ENCODE measurements around the gene CSTB.

The CSTB gene

DNA sequence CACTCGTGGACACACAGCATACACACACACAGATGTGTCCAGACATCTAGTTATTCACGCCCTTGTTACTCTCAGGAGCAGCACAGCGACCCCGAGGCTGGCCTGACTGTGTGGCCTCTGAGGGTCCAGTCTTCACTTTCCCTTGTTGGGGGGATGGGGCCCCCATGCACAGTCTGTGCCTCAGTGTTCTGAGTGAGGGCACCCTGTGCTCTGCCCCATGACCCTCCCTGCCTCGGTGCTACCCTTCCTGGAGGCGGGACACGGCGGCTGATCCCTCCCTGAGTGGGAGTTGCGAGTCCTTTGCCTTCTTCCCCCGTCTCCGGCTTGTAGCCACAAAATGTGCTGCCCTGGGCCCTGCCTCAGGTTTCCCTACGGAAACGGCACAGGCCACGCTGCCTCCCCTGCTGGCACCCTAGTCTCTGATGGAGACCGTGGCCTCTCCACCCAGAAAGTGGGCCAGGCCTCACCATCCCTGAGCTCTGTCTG is 8.6 kb downstream of the CSTB start:
- no peak for DNase-seq
- peaks cover 11 to 14% of the 10 kb centered on the region in 2 experiments for H3K4me1 ChIP-seq (ENCODE audit: control insufficient read depth in 1 of 2, insufficient read depth in 2 of 2, low read length in 2 of 2)
- H3K14ac ChIP-seq (ENCODE audit: low read length): peak overlapping the region; percentile 95
- peak overlapping the region; percentile 93 for H2AK5ac ChIP-seq (ENCODE audit: low read length)
- H3K4me2 ChIP-seq (ENCODE audit: low read length): no peak overlapping the region
- H3K79me2 ChIP-seq (ENCODE audit: control insufficient read depth, insufficient read depth, low read length, poor library complexity): peaks cover 5% of the 10 kb centered on the region
- H4K8ac ChIP-seq (ENCODE audit: low read depth, low read length): peak overlapping the region; percentile 93
- H3K18ac ChIP-seq (ENCODE audit: low read length): peak overlapping the region; percentile 89
- H2BK120ac ChIP-seq (ENCODE audit: insufficient read depth, low read length, poor library complexity): peak overlapping the region; percentile 92
- no peak overlapping the region for H3K23ac ChIP-seq (ENCODE audit: low read length)
- H4K12ac ChIP-seq (ENCODE audit: low read depth, low read length): peak overlapping the region; percentile 84
- no peaks in the 10 kb centered on the region for H3K27me3 ChIP-seq (ENCODE audit: insufficient read depth, low read length)
- WGBS (ENCODE audit: extremely low coverage, insufficient coverage, insufficient read length): no CpG with 5 or more reads among the region's 15 CpGs
- H3K4ac ChIP-seq (ENCODE audit: low read depth, low read length): peak overlapping the region; percentile 84
- H3K9me3 ChIP-seq (ENCODE audit: insufficient read depth, low read depth, low read length): peaks cover 2% of the 10 kb centered on the region
- peak overlapping the region; percentile 62 for H2BK12ac ChIP-seq (ENCODE audit: low read length)
- H2AFZ ChIP-seq (ENCODE audit: insufficient read depth, low read length, poor library complexity): peak overlapping the region; percentile 74
- no peak overlapping the region for H3K9ac ChIP-seq (ENCODE audit: low read length)
- H3K79me1 ChIP-seq (ENCODE audit: low read length): peaks cover 13% of the 10 kb centered on the region
- peak overlapping the region; percentile 2 for H3K4me3 ChIP-seq (ENCODE audit: low read depth, low read length)
- H4K91ac ChIP-seq (ENCODE audit: low read depth, low read length): peak overlapping the region; percentile 98
- H3K27ac ChIP-seq (ENCODE audit: low read depth, low read length): peak overlapping the region; percentile 57
- peak overlapping the region; percentile 85 for H2BK5ac ChIP-seq (ENCODE audit: low read depth, low read length, poor library complexity)
- peaks cover 2 to 6% of the 10 kb centered on the region in 2 experiments for H3K36me3 ChIP-seq (ENCODE audit: control insufficient read depth in 1 of 2, insufficient read depth in 2 of 2, low read length in 2 of 2)

DNA sequence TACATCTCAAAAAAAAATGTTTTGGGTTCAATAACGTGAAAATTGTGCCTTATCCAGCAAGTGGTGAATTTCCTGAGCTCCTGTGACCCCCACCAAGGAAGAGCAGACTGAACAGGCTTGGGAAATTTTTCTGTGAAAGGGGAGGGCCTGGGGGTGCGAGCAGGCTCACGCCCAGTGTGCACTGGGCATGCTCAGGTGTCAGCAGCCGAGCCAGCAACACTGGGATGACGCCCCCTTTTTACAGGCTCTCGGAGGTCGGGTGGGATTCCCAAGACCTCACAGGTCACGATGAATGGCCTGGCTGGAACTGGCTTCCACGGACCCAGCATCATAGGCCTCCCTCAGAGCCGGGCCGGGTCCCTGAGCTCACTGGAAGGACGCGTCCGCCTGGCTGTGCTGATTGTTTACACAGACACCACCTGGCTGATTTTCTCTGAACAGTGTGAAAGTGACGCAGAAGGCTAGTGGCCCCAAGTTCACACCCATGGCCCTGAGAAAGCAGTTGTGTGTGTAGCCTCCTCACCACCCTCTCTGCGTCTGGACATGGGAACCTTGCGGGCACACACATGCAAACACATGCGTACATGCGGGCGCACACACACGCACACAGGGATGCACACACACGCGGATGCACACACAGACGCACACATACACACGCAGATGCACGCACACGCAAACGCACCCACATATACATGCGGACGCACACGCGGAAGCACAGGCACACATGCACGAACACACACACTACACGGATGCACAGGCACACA is 9.2 kb downstream of the CSTB start:
- no peak overlapping the region for H2AFZ ChIP-seq (ENCODE audit: insufficient read depth, low read length, poor library complexity)
- H3K9ac ChIP-seq (ENCODE audit: low read length): no peak overlapping the region
- H2BK5ac ChIP-seq (ENCODE audit: low read depth, low read length, poor library complexity): no peak overlapping the region
- H4K12ac ChIP-seq (ENCODE audit: low read depth, low read length): no peak overlapping the region
- H3K4me2 ChIP-seq (ENCODE audit: low read length): no peak overlapping the region
- H3K4me3 ChIP-seq (ENCODE audit: low read depth, low read length): peak overlapping the region; percentile 2
- peak in 1 of 2 donors; percentile 29 for DNase-seq
- peak overlapping the region; percentile 93 for H2AK5ac ChIP-seq (ENCODE audit: low read length)
- no peak overlapping the region for H3K23ac ChIP-seq (ENCODE audit: low read length)
- peaks cover 11 to 14% of the 10 kb centered on the region in 2 experiments for H3K4me1 ChIP-seq (ENCODE audit: control insufficient read depth in 1 of 2, insufficient read depth in 2 of 2, low read length in 2 of 2)
- H3K27me3 ChIP-seq (ENCODE audit: insufficient read depth, low read length): no peaks in the 10 kb centered on the region
- peak overlapping the region; percentile 8 for H3K14ac ChIP-seq (ENCODE audit: low read length)
- peaks cover 13% of the 10 kb centered on the region for H3K79me1 ChIP-seq (ENCODE audit: low read length)
- peaks cover 2% of the 10 kb centered on the region for H3K9me3 ChIP-seq (ENCODE audit: insufficient read depth, low read depth, low read length)
- no peak overlapping the region for H3K27ac ChIP-seq (ENCODE audit: low read depth, low read length)
- H3K79me2 ChIP-seq (ENCODE audit: control insufficient read depth, insufficient read depth, low read length, poor library complexity): peaks cover 5% of the 10 kb centered on the region
- H3K18ac ChIP-seq (ENCODE audit: low read length): no peak overlapping the region
- no CpG with 5 or more reads among the region's 34 CpGs for WGBS (ENCODE audit: extremely low coverage, insufficient coverage, insufficient read length)
- H4K91ac ChIP-seq (ENCODE audit: low read depth, low read length): peak overlapping the region; percentile 98
- peak overlapping the region; percentile 93 for H4K8ac ChIP-seq (ENCODE audit: low read depth, low read length)
- H2BK120ac ChIP-seq (ENCODE audit: insufficient read depth, low read length, poor library complexity): no peak overlapping the region
- peaks cover 3 to 12% of the 10 kb centered on the region in 2 experiments for H3K36me3 ChIP-seq (ENCODE audit: control insufficient read depth in 1 of 2, insufficient read depth in 2 of 2, low read length in 2 of 2)
- no peak overlapping the region for H2BK12ac ChIP-seq (ENCODE audit: low read length)
- H3K4ac ChIP-seq (ENCODE audit: low read depth, low read length): no peak overlapping the region

DNA sequence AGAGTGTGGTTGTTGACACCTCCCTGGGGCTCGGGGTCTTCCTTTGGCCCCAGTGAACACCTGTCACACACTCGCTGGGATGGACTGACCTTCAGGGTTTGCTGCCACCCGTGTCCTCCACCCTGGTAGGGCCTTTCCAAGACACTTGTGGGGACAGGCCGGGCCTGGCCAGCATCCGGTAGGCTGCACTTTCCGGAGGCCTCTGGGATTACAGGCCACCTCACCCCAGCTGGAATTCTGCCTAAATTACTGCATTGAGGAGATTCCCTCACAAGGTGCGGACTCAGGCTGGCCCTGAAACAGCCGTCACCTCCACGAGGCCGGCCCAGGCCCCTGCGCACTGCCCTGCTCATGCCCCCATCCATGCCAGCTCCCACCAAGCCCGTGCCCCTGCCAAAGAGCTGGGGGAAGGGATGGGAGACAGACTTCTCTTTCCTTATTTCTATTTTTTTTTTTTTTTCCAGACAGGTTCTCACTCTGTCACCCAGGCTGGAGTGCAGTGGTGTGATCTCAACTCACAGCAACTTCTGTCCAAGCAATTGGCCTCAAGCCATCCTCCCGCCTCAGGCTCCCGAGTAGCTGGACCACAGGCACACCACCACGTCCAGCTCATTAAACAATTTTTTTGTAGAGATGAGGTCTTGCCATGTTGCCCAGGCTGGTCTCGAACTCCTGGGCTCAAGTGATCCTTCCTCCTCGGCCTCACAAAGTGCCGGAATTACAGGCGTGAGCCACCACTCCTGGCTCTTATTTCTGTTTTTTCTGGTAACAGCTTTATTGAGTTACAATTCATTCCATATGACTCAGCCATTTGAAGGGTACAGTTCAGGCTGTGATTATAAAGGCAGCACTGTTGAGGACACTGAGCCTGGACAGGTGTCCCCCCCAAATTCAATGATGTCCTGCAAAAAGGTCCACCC is 11.3 kb downstream of the CSTB start:
- Histone ChIP-seq H3K27ac (ENCODE audit: low read depth, low read length) (no peak overlapping the region), H3K9ac (ENCODE audit: low read length) (no peak overlapping the region), H4K8ac (ENCODE audit: low read depth, low read length) (no peak overlapping the region), H4K12ac (ENCODE audit: low read depth, low read length) (no peak overlapping the region), H3K79me1 (ENCODE audit: low read length) (peaks cover 13% of the 10 kb centered on the region), H2BK12ac (ENCODE audit: low read length) (no peak overlapping the region), H3K27me3 (ENCODE audit: insufficient read depth, low read length) (no peaks in the 10 kb centered on the region), H3K4ac (ENCODE audit: low read depth, low read length) (no peak overlapping the region), H3K9me3 (ENCODE audit: insufficient read depth, low read depth, low read length) (peaks cover 2% of the 10 kb centered on the region), H3K4me1 (ENCODE audit: control insufficient read depth in 1 of 2, insufficient read depth in 2 of 2, low read length in 2 of 2) (peaks cover 11 to 14% of the 10 kb centered on the region in 2 experiments), H2BK5ac (ENCODE audit: low read depth, low read length, poor library complexity) (no peak overlapping the region), H3K79me2 (ENCODE audit: control insufficient read depth, insufficient read depth, low read length, poor library complexity) (peaks cover 5% of the 10 kb centered on the region), H4K91ac (ENCODE audit: low read depth, low read length) (no peak overlapping the region), H3K18ac (ENCODE audit: low read length) (no peak overlapping the region), H3K4me3 (ENCODE audit: low read depth, low read length) (no peak overlapping the region), H3K14ac (ENCODE audit: low read length) (no peak overlapping the region), H2AFZ (ENCODE audit: insufficient read depth, low read length, poor library complexity) (no peak overlapping the region), H3K4me2 (ENCODE audit: low read length) (no peak overlapping the region), H3K23ac (ENCODE audit: low read length) (no peak overlapping the region), H2AK5ac (ENCODE audit: low read length) (no peak overlapping the region), H2BK120ac (ENCODE audit: insufficient read depth, low read length, poor library complexity) (no peak overlapping the region), H3K36me3 (ENCODE audit: control insufficient read depth in 1 of 2, insufficient read depth in 2 of 2, low read length in 2 of 2) (peaks cover 15 to 20% of the 10 kb centered on the region in 2 experiments)
- WGBS (ENCODE audit: extremely low coverage, insufficient coverage, insufficient read length): no CpG with 5 or more reads among the region's 19 CpGs
- peak; percentile 58 to 60 for DNase-seq

DNA sequence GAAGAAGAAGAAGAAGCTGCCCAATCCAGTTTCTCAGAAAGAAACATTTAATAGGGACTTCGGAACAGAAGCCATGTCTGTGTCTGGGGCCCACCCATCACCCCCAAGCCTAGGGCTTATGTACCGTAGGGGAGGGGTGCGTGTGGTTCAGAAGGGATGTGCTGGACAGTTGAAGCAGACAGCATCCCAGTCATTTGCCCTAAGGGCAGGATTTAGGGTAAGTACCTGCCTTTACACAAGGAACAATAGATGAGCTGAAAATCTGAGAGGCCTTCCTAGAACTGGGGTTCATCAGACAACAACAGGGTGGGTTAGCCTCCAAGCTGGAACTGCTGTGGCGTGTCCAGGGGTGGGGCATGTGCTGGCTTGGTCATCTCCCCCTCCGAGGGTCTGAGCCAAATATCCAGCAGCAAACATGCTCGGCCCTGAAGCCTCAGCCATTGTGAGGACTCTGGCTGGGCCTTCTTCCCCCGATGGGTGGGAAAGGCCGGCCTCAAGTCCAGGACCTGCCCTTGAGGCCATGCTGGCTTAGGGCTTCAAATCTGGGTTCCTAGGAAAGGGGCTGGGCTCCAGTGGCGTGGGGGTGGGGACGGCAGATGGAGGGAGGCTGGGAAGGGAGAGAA is 12.1 kb downstream of the CSTB start:
- Histone ChIP-seq H2BK12ac (ENCODE audit: low read length) (no peak overlapping the region), H3K23ac (ENCODE audit: low read length) (no peak overlapping the region), H3K18ac (ENCODE audit: low read length) (no peak overlapping the region), H3K4ac (ENCODE audit: low read depth, low read length) (no peak overlapping the region), H2BK5ac (ENCODE audit: low read depth, low read length, poor library complexity) (no peak overlapping the region), H4K8ac (ENCODE audit: low read depth, low read length) (no peak overlapping the region), H3K14ac (ENCODE audit: low read length) (no peak overlapping the region), H3K79me2 (ENCODE audit: control insufficient read depth, insufficient read depth, low read length, poor library complexity) (peaks cover 5% of the 10 kb centered on the region), H3K27ac (ENCODE audit: low read depth, low read length) (no peak overlapping the region), H2AFZ (ENCODE audit: insufficient read depth, low read length, poor library complexity) (no peak overlapping the region), H3K4me2 (ENCODE audit: low read length) (no peak overlapping the region), H2AK5ac (ENCODE audit: low read length) (no peak overlapping the region), H3K4me1 (ENCODE audit: control insufficient read depth in 1 of 2, insufficient read depth in 2 of 2, low read length in 2 of 2) (peaks cover 11 to 14% of the 10 kb centered on the region in 2 experiments), H4K91ac (ENCODE audit: low read depth, low read length) (no peak overlapping the region), H3K27me3 (ENCODE audit: insufficient read depth, low read length) (no peaks in the 10 kb centered on the region), H3K4me3 (ENCODE audit: low read depth, low read length) (no peak overlapping the region), H3K79me1 (ENCODE audit: low read length) (peaks cover 13% of the 10 kb centered on the region), H3K36me3 (ENCODE audit: control insufficient read depth in 1 of 2, insufficient read depth in 2 of 2, low read length in 2 of 2) (peaks cover 21 to 27% of the 10 kb centered on the region in 2 experiments), H4K12ac (ENCODE audit: low read depth, low read length) (no peak overlapping the region), H3K9me3 (ENCODE audit: insufficient read depth, low read depth, low read length) (peaks cover 2% of the 10 kb centered on the region), H3K9ac (ENCODE audit: low read length) (no peak overlapping the region), H2BK120ac (ENCODE audit: insufficient read depth, low read length, poor library complexity) (no peak overlapping the region)
- no CpG with 5 or more reads among the region's 10 CpGs for WGBS (ENCODE audit: extremely low coverage, insufficient coverage, insufficient read length)
- DNase-seq: no peak

Measured in trophoblast cell (in vitro differentiated cells and primary cell).